Gastrocnemius medialis (tissue), 4 donors: ENCODE data around the gene TRAF1. TPM values are rescaled to one million over a fixed set of nuclear protein-coding genes. Genes with fewer than 3 reads are reported as not detected.
A peak's percentile ranks its signal among the peaks of the same experiment; 100 is the strongest.

Source experiments
- ATAC-seq, 2 donors: fragments of 150-250 bp; one replicate each; pipeline ENCODE4 v1.9.1; 2016
- DNase-seq, 2 donors: peaks; one replicate each; pipeline ENCODE4 v3.0.0-alpha.2; 2019
- H3K27ac ChIP-seq, 4 donors: fragments of 200-600 bp; sonication (generic); 1 replicate in 1 of 4; 2 replicates in 3 of 4; pipeline ENCODE4 v1.5.1; 2016 to 2018; ENCODE audit warnings: mild to moderate bottlenecking in 2 of 4, moderate library complexity in 1 of 4
- H3K27me3 ChIP-seq, 3 donors: fragments of 200-600 bp; sonication (generic) in 2 of 3; 1 replicate in 1 of 3; 2 replicates in 2 of 3; pipeline versions ENCODE4 v1.5.1 to v1.6.0; 2016 to 2019; ENCODE audit warnings: mild to moderate bottlenecking in 1 of 3, moderate library complexity in 1 of 3
- H3K36me3 ChIP-seq, 2 donors: fragments of 200-600 bp; sonication (generic) in 1 of 2; one replicate each; pipeline ENCODE4 v1.5.1; 2017 to 2018
- H3K4me1 ChIP-seq, 2 donors: fragments of 200-600 bp; sonication (generic) in 1 of 2; one replicate each; pipeline ENCODE4 v1.5.1; 2016 to 2017; ENCODE audit warnings: mild to moderate bottlenecking in 2 of 2
- H3K4me3 ChIP-seq, 4 donors: fragments of 200-600 bp; sonication (generic) in 3 of 4; 1 replicate in 1 of 4; 2 replicates in 3 of 4; pipeline ENCODE4 v1.5.1; 2016 to 2019; ENCODE audit warnings: mild to moderate bottlenecking in 2 of 4
- H3K9me3 ChIP-seq, 3 donors: fragments of 200-600 bp; sonication (generic) in 2 of 3; 1 replicate in 1 of 3; 2 replicates in 2 of 3; pipeline ENCODE4 v1.5.1; 2016 to 2019
- CTCF ChIP-seq, 5 experiments: fragments of 450-650 bp in 3 of 5; fragments of 200-600 bp in 2 of 5; sonication (generic) in 2 of 5; IDR thresholded peaks in 4 of 5; conservative IDR thresholded peaks in 1 of 5; 1 replicate in 4 of 5; 2 replicates in 1 of 5; pipeline ENCODE4 v1.5.1; 2016 to 2019; ENCODE audit warnings: antibody characterized with exemption in 5 of 5, mild to moderate bottlenecking in 3 of 5, moderate library complexity in 3 of 5
- POLR2A ChIP-seq, 2 donors: fragments of 450-650 bp; IDR thresholded peaks; one replicate each; pipeline ENCODE4 v1.6.1; 2017; ENCODE audit warnings: antibody characterized with exemption in 2 of 2, mild to moderate bottlenecking in 2 of 2, moderate library complexity in 2 of 2
- in situ Hi-C, 4 donors: fragments of 200-750 bp; cut with MboI; loops; one replicate each; pipeline versions ENCODE4 v1.15.0 to v1.8.0; 2017; ENCODE audit warnings: low sequenced_read_pairs in 4 of 4
- intact Hi-C: fragments of 100-400 bp; cut with DNase I; formaldehyde crosslinking; loops from one replicate; pipeline ENCODE4 v1.15.1; 2023; ENCODE audit warnings: low total_unique reads
- total RNA-seq, 4 donors: library from RNA; depleted of rRNA; stranded (reverse); fragments of >200 nt; gene quantifications; one replicate each; pipeline versions ENCODE4 v1.1.0 to v1.2.3, GENCODE V29; 2016

The TRAF1 gene
- total RNA-seq, 4 donors from 2014 or later: 0.42 to 1.6 (median 0.77) TPM

GRCh38 chr9:120875954-120876841, 50.4 kb downstream of the TRAF1 start:
- in situ Hi-C loops (loop anchor here in 3 of 4 donors (10.0 kb wide), 1 partner anchor 59 kb away; no protein-coding TSS in a partner anchor), intact Hi-C loops (loop anchor here (2.0 kb wide), 1 partner anchor 61 kb away; no protein-coding TSS in a partner anchor)
- peak; percentile 65 to 74 for ATAC-seq
- H3K9me3 ChIP-seq: no peaks in the 10 kb centered on the region
- no peaks in the 10 kb centered on the region for H3K36me3 ChIP-seq
- peaks cover 0 to 9% (median 6%) of the 10 kb centered on the region in 3 donors for H3K27me3 ChIP-seq
- peak; percentile 12 to 30 for TF ChIP-seq POLR2A (IDR thresholded peaks at IDR 0.05)
- TF ChIP-seq CTCF (IDR thresholded peaks at IDR 0.05 in 4 of 5, conservative IDR thresholded peaks at IDR 0.05 in 1 of 5): no peak
- peaks cover 6 to 9% of the 10 kb centered on the region in 2 donors for H3K4me1 ChIP-seq
- H3K4me3 ChIP-seq: peak overlapping the region; percentile 77 to 81 (median 79)
- DNase-seq: peak; percentile 50 to 63
- peak overlapping the region; percentile 74 to 87 (median 82) for H3K27ac ChIP-seq

- Histone ChIP-seq H3K9me3 (no peaks in the 10 kb centered on the region), H3K36me3 (no peaks in the 10 kb centered on the region), H3K4me1 (peaks cover 6 to 9% of the 10 kb centered on the region in 2 donors), H3K27me3 (peaks cover 0 to 9% (median 6%) of the 10 kb centered on the region in 3 donors), H3K27ac (peak overlapping the region; percentile 74 to 87 (median 82)), H3K4me3 (peak overlapping the region in 3 of 4 donors; percentile 77 to 81 (median 79))
- ATAC-seq (no peak), DNase-seq (no peak)
- in situ Hi-C loops: loop anchor here in 3 of 4 donors (10.0 kb wide), 1 partner anchor 59 kb away; no protein-coding TSS in a partner anchor
- intact Hi-C loops: no loop called here
- TF ChIP-seq POLR2A (IDR thresholded peaks at IDR 0.05) (no peak), CTCF (IDR thresholded peaks at IDR 0.05 in 4 of 5, conservative IDR thresholded peaks at IDR 0.05 in 1 of 5) (no peak)
Observed at GRCh38 chr9:120875643-120875953, 51.0 kb downstream of the TRAF1 start.

- no peak for TF ChIP-seq CTCF (IDR thresholded peaks at IDR 0.05 in 4 of 5, conservative IDR thresholded peaks at IDR 0.05 in 1 of 5)
- TF ChIP-seq POLR2A (IDR thresholded peaks at IDR 0.05): no peak
- Histone ChIP-seq H3K9me3 (no peaks in the 10 kb centered on the region), H3K27ac (peak overlapping the region in 1 of 4 donors; percentile 81), H3K4me1 (peaks cover 6 to 9% of the 10 kb centered on the region in 2 donors), H3K27me3 (peaks cover 0 to 9% (median 6%) of the 10 kb centered on the region in 3 donors), H3K4me3 (no peak overlapping the region), H3K36me3 (no peaks in the 10 kb centered on the region)
- in situ Hi-C loops (loop anchor here in 3 of 4 donors (10.0 kb wide), 1 partner anchor 60 kb away; no protein-coding TSS in a partner anchor), intact Hi-C loops (no loop called here)
- DNase-seq (no peak), ATAC-seq (no peak)
Observed at GRCh38 chr9:120875195-120875565, 51.4 kb downstream of the TRAF1 start.

DNA sequence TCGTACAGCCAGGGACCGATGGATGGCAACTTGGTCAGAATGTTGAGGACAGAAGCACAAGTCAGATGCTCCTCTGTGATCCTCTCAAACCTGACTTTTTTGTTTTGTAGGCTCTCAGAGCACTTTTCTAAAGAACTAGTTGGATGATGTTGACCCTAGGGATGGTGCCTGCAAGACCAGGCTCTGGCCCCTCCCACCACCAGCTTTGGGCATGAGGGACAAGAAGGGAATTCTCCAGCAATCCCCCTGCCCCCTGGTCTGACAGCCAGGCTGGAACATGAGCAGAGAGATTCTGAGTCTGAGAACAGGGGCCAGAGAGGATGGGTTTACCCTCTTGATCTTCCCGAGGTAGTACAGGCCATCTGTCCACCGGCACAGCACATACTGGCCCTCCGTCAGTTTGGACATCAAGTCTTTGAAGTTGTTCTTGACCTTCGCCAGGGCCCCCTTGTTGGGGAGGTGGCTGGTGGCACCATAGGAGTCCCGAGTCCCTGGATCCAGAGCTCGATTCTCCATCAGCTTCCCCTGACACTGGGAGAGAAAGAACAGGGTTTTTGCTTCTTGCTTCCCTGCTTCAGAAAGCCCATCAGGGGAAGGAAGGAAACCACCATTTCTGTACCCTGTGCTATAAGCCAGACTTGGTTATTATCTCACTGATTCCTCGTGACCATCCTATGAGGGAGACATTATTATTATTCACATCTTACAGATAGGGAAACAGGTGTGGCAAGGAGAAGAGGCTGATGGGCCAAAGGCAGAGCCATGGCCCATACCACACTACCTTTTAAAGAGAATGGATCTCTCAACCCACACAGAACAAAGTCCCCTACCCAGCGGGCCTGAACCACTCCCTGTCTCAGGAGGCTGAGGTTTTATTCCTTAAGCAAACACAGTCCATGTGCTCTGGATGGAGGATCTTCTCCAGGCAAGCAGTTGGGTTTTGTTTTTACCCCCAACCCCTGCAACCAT, 52.1 kb downstream of the TRAF1 start:
- Histone ChIP-seq H3K9me3 (no peaks in the 10 kb centered on the region), H3K27me3 (peaks cover 0 to 7% (median 6%) of the 10 kb centered on the region in 3 donors), H3K4me1 (peaks cover 6 to 9% of the 10 kb centered on the region in 2 donors), H3K27ac (no peak overlapping the region), H3K4me3 (no peak overlapping the region), H3K36me3 (no peaks in the 10 kb centered on the region)
- in situ Hi-C loops (loop anchor here (5.0 to 25.0 kb wide), 3 partner anchors 60 to 188 kb away; partner anchors contain the start of genes C5 (in 1 of the 4) and CNTRL (in 1 of the 4)), intact Hi-C loops (no loop called here)
- no peak for DNase-seq
- ATAC-seq: no peak
- TF ChIP-seq POLR2A (IDR thresholded peaks at IDR 0.05) (no peak), CTCF (IDR thresholded peaks at IDR 0.05 in 4 of 5, conservative IDR thresholded peaks at IDR 0.05 in 1 of 5) (no peak)
